Activated CD8-positive, alpha-beta T cell treated with anti-CD3 and anti-CD28 coated beads for 36 hours (primary cell): ENCODE measurements around the gene RPGRIP1L. TPM values are rescaled to one million over a fixed set of nuclear protein-coding genes. Genes with fewer than 3 reads are reported as not detected.

Source experiments
- ATAC-seq: fragments of 200-7000 bp; cut with Tn5 transposase; one replicate; pipeline ENCODE4 v1.10.0; 2021; ENCODE audit warnings: mild to moderate bottlenecking, moderate library complexity
- CTCF ChIA-PET: fragments of 350-600 bp; sonication (Branson Sonifier 250); formaldehyde crosslinking; loops from one replicate; lab custom pipeline; 2021; ENCODE audit warnings: antibody characterized with exemption; lab: Charles Lee
- POLR2A ChIA-PET: fragments of 350-600 bp; sonication (Branson Sonifier 250); formaldehyde crosslinking; loops from one replicate; lab custom pipeline; 2021; ENCODE audit warnings: antibody characterized with exemption; lab: Charles Lee
- DNase-seq: peaks from one replicate; pipeline ENCODE4 v3.0.0-alpha.2; 2020
- H3K27ac Mint-ChIP-seq: one replicate; pipeline ENCODE4 v1.8.0; 2021; ENCODE audit warnings: mild to moderate bottlenecking, mixed read lengths
- H3K27me3 Mint-ChIP-seq: one replicate; pipeline ENCODE4 v1.8.0; 2021; ENCODE audit warnings: mixed read lengths
- H3K36me3 Mint-ChIP-seq: one replicate; pipeline ENCODE4 v1.8.0; 2021; ENCODE audit warnings: low read depth, mixed read lengths
- H3K4me1 Mint-ChIP-seq: one replicate; pipeline ENCODE4 v1.8.0; 2021; ENCODE audit warnings: low read depth, mixed read lengths
- H3K4me3 Mint-ChIP-seq: one replicate; pipeline ENCODE4 v1.8.0; 2021; ENCODE audit warnings: mild to moderate bottlenecking, moderate library complexity, mixed read lengths
- H3K9me3 Mint-ChIP-seq: one replicate; pipeline ENCODE4 v1.8.0; 2021; ENCODE audit warnings: mixed read lengths
- intact Hi-C: fragments of 100-400 bp; cut with micrococcal nuclease; formaldehyde crosslinking; loops from one replicate; pipeline ENCODE4 v1.10.0; 2022
- total RNA-seq, 2 experiments: library from RNA; stranded (reverse); gene quantifications; one replicate each; pipeline ENCODE4 v1.2.3, GENCODE V29; 2021
- TF ChIP-seq, protein P1 (sequence below): fragments of 200-600 bp; IDR thresholded peaks from one replicate; pipeline ENCODE4 v1.8.0; 2022; ENCODE audit warnings: antibody characterized with exemption, mild to moderate bottlenecking

The RPGRIP1L gene
- total RNA-seq, 2 experiments from 2014 or later: 6.0 to 6.2 TPM

DNA sequence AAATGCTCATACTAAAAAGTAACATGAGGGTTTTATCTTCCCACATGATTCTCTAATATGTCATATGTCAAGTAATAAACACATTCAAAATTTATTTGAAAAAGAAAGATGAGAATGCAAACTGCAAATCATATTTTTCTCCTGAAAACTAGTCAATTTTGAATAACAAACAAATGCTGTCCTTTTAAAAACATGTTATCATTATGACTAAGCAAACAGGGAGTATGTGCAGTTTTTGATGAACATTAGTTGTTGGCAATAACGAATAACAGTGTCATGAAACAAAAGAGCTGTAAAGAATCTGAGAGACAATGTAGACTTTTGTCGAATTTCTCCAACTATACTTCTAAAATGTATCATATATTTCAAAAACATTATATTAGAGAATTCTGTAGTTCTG lies 34.8 kb downstream of the RPGRIP1L start:
- no peaks in the 10 kb centered on the region for H3K27me3 Mint-ChIP-seq
- DNase-seq (no peak), ATAC-seq (no peak)
- ChIA-PET POLR2A (no interaction called here), CTCF (no interaction called here)
- no peak overlapping the region for H3K27ac Mint-ChIP-seq
- H3K9me3 Mint-ChIP-seq: no peaks in the 10 kb centered on the region
- intact Hi-C loops: no loop called here
- no peak overlapping the region for H3K4me3 Mint-ChIP-seq
- H3K36me3 Mint-ChIP-seq: no peaks in the 10 kb centered on the region
- TF ChIP-seq, protein P1, sequence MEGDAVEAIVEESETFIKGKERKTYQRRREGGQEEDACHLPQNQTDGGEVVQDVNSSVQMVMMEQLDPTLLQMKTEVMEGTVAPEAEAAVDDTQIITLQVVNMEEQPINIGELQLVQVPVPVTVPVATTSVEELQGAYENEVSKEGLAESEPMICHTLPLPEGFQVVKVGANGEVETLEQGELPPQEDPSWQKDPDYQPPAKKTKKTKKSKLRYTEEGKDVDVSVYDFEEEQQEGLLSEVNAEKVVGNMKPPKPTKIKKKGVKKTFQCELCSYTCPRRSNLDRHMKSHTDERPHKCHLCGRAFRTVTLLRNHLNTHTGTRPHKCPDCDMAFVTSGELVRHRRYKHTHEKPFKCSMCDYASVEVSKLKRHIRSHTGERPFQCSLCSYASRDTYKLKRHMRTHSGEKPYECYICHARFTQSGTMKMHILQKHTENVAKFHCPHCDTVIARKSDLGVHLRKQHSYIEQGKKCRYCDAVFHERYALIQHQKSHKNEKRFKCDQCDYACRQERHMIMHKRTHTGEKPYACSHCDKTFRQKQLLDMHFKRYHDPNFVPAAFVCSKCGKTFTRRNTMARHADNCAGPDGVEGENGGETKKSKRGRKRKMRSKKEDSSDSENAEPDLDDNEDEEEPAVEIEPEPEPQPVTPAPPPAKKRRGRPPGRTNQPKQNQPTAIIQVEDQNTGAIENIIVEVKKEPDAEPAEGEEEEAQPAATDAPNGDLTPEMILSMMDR: no peak
- peaks cover 4% of the 10 kb centered on the region for H3K4me1 Mint-ChIP-seq

GRCh38 chr16:53666786-53667415 lies 36.8 kb downstream of the RPGRIP1L start:
- DNase-seq (no peak), ATAC-seq (no peak)
- Mint-ChIP-seq H3K36me3 (no peaks in the 10 kb centered on the region), H3K4me1 (peaks cover 4% of the 10 kb centered on the region), H3K9me3 (no peaks in the 10 kb centered on the region), H3K27me3 (no peaks in the 10 kb centered on the region), H3K4me3 (no peak overlapping the region), H3K27ac (no peak overlapping the region)
- ChIA-PET CTCF (no interaction called here), POLR2A (no interaction called here)
- intact Hi-C loops: no loop called here
- TF ChIP-seq, protein P1: no peak

- Mint-ChIP-seq H3K27me3 (no peaks in the 10 kb centered on the region), H3K9me3 (no peaks in the 10 kb centered on the region), H3K4me3 (no peak overlapping the region), H3K36me3 (no peaks in the 10 kb centered on the region), H3K4me1 (peaks cover 4% of the 10 kb centered on the region), H3K27ac (no peak overlapping the region)
- intact Hi-C loops: no loop called here
- DNase-seq: no peak
- ChIA-PET POLR2A (no interaction called here), CTCF (no interaction called here)
- TF ChIP-seq, protein P1: no peak
- ATAC-seq: peak; percentile 56
Measured at GRCh38 chr16:53664724-53665345, 38.8 kb downstream of the RPGRIP1L start.

DNA sequence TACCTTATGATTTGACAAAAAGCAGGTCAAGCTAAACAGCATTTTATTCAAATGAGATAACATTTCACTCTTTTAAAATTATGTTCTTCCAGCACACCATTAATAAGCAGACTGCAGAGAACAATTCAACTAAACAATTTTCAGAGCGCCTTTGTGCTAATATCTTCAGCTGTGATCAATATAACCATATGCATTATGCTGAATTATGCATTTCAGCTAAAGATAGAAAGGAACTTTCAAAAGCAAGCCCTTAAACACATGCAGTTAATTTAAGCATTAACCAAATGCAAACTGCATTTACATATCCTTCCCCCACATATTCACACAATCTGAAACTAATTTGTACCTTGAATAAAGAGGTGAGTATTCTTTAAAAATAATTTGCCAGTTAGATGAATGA lies 41.6 kb downstream of the RPGRIP1L start:
- intact Hi-C loops: no loop called here
- DNase-seq (no peak), ATAC-seq (no peak)
- no peak overlapping the region for H3K4me3 Mint-ChIP-seq
- no peaks in the 10 kb centered on the region for H3K9me3 Mint-ChIP-seq
- ChIA-PET POLR2A (no interaction called here), CTCF (no interaction called here)
- no peak overlapping the region for H3K27ac Mint-ChIP-seq
- TF ChIP-seq, protein P1: no peak
- peaks cover 5% of the 10 kb centered on the region for H3K36me3 Mint-ChIP-seq
- no peaks in the 10 kb centered on the region for H3K27me3 Mint-ChIP-seq
- peaks cover 4% of the 10 kb centered on the region for H3K4me1 Mint-ChIP-seq

GRCh38 chr16:53654946-53655345 lies 48.7 kb downstream of the RPGRIP1L start:
- intact Hi-C loops: no loop called here
- H3K36me3 Mint-ChIP-seq: peaks cover 25% of the 10 kb centered on the region
- TF ChIP-seq, protein P1: no peak
- CTCF ChIA-PET: no interaction called here
- H3K27ac Mint-ChIP-seq: no peak overlapping the region
- H3K4me3 Mint-ChIP-seq: no peak overlapping the region
- H3K4me1 Mint-ChIP-seq: no peaks in the 10 kb centered on the region
- POLR2A ChIA-PET: no interaction called here
- no peaks in the 10 kb centered on the region for H3K27me3 Mint-ChIP-seq
- ATAC-seq: no peak
- DNase-seq: no peak
- no peaks in the 10 kb centered on the region for H3K9me3 Mint-ChIP-seq
